ENCODE measurements around the gene EFCAB9.
"Not testable (repeated sequence)": the region's sequence is repeated elsewhere in the genome, so short reads cannot be mapped to it uniquely, and the experiment has no call there.

The EFCAB9 gene

GRCh38 chr5:172188893-172189692, 4.9 kb upstream of the EFCAB9 start:
- DNase-seq (ENCODE audit: low spot score), result no peak

GRCh38 chr5:172189693-172190296, 4.2 kb upstream of the EFCAB9 start:
- DNase-seq (ENCODE audit: low spot score), result no peak

- DNase-seq (ENCODE audit: low spot score), result no peak
Observed at GRCh38 chr5:172194985-172195774, 1.2 kb downstream of the EFCAB9 start.

GRCh38 chr5:172197775-172198174, 3.8 kb downstream of the EFCAB9 start:
- not testable (repeated sequence) for DNase-seq (ENCODE audit: low spot score)

GRCh38 chr5:172199446-172199845, 5.5 kb downstream of the EFCAB9 start:
- no peak for DNase-seq (ENCODE audit: low spot score)

GRCh38 chr5:172200476-172200875, 6.5 kb downstream of the EFCAB9 start:
- no peak for DNase-seq (ENCODE audit: low spot score)

- not testable (repeated sequence) for DNase-seq (ENCODE audit: low spot score)
Observed at GRCh38 chr5:172205984-172206383, 12.0 kb downstream of the EFCAB9 start.

GRCh38 chr5:172207511-172207910, 13.5 kb downstream of the EFCAB9 start:
- no peak for DNase-seq (ENCODE audit: low spot score)

GRCh38 chr5:172209714-172210113, 15.7 kb downstream of the EFCAB9 start:
- DNase-seq (ENCODE audit: low spot score), result no peak

GRCh38 chr5:172211676-172212075, 17.7 kb downstream of the EFCAB9 start:
- DNase-seq (ENCODE audit: low spot score), result no peak

GRCh38 chr5:172213126-172213525, 19.2 kb downstream of the EFCAB9 start:
- DNase-seq (ENCODE audit: low spot score), result no peak

GRCh38 chr5:172216345-172216744, 22.4 kb downstream of the EFCAB9 start:
- no peak for DNase-seq (ENCODE audit: low spot score)

- no peak for DNase-seq (ENCODE audit: low spot score)
Observed at GRCh38 chr5:172219296-172219695, 25.3 kb downstream of the EFCAB9 start.

GRCh38 chr5:172223901-172224873, 30.2 kb downstream of the EFCAB9 start:
- DNase-seq (ENCODE audit: low spot score), result no peak

- no peak for DNase-seq (ENCODE audit: low spot score)
Observed at GRCh38 chr5:172224996-172225395, 31.0 kb downstream of the EFCAB9 start.

GRCh38 chr5:172229904-172230303, 35.9 kb downstream of the EFCAB9 start:
- no peak for DNase-seq (ENCODE audit: low spot score)

- no peak for DNase-seq (ENCODE audit: low spot score)
Observed at GRCh38 chr5:172234031-172234430, 40.1 kb downstream of the EFCAB9 start.

GRCh38 chr5:172235132-172235780, 41.3 kb downstream of the EFCAB9 start:
- no peak for DNase-seq (ENCODE audit: low spot score)

GRCh38 chr5:172235827-172236736, 42.1 kb downstream of the EFCAB9 start:
- no peak for DNase-seq (ENCODE audit: low spot score)

- DNase-seq (ENCODE audit: low spot score), result no peak
Observed at GRCh38 chr5:172238334-172238733, 44.4 kb downstream of the EFCAB9 start.
